Stromal cell of bone marrow (primary cell): Measurements from ENCODE around the gene PKDCC.
A peak's percentile ranks its signal among the peaks of the same experiment; 100 is the strongest.

Experiments
- DNase-seq: peaks from one replicate; pipeline ENCODE4 v3.0.0-alpha.2; 2012; ENCODE audit warnings: low read depth

Gene PKDCC

DNA sequence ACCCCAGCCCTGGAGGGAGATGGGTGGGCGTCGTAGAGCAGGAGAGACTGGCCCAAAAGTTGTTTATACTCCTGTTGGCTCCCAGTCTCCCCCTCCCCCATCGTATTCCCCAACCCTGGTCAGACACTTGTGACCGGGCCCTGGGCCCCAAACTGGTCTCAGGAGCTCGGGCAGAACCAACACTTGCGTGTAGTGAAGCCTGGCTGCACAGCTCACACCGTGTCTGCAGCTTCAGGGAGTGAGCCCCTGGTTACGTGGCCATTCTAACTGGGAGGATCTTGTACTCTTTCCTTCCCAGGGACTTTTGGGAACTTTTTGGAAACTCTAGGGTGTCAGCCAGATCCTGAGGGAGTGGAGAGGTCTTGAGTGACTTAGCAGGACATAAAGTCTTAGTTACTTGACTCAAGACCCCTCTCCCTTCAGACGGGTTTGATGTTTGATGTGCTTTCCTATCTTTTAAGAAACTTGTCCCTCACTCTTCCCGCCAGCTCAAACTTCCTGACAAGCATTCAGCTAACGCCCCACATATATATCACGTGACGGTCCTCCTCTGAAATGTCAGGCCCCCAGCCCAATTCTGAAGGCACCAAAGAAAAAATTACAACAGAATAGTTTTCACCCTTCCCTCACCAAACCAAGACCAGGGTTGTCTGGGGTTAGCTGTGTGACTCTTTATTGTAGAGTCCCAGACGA is 2.3 kb downstream of the PKDCC start:
- DNase-seq: no peak

DNA sequence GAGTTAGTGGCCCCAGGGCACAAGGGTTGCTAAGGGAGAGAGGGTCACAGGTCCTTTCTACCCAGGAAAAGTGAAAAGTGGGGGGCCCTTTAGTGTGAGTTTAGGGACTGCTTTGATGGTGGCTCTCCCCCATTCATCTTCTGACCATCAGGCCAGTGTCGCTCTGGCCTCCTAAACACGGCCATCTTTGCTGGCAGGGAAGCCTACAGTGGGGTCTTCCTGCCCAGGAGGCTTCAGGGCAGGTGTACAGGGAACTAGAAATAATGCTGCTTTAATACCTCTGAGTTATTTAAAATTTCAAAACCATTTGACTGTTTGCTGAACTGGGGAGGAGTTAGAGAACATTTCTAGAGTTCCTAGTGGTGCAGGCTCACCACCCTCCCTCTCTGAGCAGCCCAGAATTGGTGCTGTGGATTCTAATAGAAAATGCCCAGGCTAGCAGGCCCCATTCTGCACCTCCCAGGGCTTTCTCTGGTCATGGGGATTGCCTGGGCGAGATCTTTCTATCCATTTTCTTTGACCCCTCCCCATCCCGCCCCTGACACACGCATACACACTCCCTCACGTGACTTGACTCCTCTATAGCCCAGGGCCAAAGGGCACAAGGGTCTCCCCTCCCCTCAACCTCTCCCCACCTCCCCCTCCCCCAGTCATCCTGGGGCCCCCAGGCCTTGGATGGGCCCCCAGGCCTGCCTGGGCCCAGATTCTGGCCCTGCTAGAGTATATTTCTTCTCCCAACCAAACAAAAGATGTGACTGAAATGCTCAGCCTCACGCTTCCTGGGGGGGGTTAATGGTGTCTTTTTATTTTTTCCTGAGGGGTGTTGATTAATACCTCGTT is 3.1 kb downstream of the PKDCC start:
- no peak for DNase-seq

DNA sequence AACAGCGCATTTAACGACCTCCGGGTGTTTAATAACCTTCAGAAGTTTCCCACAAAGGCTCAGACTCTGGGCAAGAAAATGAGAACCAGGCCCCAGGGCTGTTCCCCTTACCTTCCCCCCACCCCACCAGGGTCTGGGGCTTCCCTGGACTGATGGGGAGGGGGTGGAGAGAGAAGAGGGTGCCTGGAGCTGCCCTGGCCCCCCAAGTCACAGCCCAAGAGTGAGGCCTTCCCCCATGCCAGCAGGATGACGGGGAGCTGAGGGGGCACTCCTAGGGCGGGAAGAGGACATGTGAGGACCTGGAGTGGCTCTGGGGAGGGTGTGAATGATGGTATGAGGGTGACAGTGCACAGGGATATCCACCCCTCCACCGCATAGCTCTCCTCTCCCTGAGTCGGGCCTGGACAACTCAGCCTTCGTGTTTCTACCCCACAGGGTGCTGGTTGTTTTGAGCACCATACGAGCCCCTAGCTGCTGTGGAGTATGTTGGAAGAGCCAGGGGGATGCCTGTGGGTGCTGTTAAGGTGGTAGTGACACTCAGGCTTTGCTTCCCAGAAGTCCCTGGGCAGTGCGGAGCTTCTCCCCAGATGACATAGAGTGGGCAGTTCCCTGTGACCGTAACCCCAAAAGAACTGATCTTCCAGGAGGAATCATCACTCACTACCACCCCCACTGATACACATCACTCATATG is 3.9 kb downstream of the PKDCC start:
- no peak for DNase-seq

DNA sequence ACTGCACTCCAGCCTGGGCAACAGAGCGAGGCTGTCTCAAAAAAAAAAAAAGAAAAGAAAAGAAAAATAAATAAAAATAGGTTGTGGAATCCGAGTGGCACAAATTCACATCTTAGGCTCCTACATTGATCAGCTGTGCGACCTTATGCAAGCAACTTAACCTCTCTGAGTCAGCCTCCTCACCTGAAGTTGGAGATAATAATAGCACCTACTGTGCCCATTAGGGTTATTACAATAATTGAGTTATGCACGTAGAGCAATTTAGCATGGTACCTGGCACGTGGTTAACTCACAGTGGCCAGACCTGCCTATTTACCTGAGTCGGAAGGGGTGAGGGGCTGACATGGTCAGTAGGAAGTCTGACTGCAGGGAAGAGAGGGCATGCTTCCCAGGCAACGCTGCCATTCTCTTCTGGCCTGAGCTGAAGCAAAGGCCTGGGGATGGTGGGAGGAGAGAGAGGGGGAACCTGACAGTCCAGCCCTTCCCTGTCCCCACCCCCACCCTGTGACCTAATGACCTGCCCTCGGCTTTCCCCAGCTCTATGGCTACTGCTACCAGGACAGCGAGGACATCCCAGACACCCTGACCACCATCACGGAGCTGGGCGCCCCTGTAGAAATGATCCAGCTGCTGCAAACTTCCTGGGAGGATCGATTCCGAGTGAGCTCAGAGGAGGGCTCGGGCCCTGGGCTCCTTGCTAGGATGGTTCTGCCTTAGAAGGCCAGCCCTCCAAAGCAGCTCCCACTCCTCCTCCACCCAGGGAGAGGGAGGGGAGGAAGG is 5.1 kb downstream of the PKDCC start:
- DNase-seq: no peak

DNA sequence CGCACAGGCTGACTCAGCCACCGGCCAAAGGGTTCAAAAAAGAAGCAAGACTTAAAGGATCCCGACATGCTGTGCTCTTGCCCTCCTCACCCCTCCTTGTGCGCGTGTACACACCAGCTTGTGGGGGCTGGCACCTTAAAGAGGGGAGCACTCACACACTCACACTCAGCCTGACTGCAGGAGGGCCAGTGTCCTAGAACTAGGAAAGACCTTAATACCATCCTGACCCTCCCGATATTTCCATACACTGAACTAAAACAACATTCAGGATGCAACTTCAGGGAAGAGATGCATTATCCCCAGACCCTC is 5.6 kb downstream of the PKDCC start:
- DNase-seq: no peak

DNA sequence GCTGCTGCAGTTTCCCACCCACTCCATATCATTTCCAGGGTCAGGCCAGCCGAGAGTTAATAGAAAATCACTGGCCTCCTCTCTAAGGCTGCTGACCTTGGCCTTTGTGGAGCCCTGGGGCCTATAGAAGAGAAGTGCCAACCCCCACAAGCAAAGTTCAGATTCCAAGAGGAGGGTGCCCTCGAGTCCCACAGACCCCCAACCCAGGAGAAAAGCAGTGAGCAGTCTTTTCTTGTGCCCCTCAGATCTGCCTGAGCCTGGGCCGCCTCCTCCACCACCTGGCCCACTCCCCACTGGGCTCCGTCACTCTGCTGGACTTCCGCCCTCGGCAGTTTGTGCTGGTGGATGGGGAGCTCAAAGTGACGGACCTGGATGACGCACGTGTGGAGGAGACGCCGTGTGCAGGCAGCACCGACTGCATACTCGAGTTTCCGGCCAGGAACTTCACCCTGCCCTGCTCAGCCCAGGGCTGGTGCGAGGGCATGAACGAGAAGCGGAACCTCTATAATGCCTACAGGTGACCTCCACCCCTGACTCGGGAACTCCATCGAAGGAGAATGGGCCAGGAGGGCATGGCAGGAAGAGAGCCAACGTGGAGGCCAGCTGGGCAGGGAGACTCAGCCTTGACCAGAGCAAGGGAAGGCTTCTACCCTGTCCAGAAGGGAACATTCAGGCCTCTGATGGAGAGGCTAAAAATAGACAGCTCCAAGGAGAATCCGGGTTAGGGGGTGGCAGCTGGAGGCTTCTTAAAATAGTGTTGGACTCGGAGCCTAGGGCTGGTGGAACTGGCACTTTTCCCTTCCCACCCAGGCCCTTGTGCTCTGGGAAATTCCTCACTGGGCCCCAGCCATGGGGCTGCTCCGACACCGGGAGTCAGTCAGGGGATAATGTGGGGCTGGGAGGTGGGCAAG is 6.2 kb downstream of the PKDCC start:
- DNase-seq: no peak

DNA sequence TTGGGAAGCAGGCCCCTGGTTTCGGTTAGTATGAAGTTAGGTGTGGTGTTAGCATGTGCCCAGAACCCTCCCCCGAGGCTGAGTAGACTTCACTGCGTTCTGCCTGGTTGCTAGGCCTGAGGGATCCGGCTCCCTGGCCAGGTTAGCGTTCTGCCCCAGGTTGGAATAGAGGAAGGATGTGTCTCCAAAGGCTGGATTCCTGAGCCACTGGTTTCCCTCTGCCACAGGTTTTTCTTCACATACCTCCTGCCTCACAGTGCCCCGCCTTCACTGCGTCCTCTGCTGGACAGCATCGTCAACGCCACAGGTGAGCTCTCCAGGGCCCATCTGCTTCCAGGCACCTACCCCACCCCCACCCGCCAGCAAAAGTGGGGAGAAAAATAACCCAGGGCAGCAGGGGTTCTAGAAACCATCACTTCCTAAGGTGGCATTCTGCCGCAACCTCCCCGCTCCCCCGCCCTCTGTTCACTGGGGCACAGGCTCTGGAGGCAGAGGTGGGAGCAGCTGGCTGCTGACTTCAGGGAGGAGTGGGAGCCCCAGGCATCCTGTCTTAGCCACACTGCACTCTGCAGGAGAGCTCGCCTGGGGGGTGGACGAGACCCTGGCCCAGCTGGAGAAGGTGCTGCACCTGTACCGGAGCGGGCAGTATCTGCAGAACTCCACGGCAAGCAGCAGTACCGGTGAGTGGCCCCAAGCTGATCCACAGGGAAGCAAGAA is 7.1 kb downstream of the PKDCC start:
- DNase-seq: no peak

DNA sequence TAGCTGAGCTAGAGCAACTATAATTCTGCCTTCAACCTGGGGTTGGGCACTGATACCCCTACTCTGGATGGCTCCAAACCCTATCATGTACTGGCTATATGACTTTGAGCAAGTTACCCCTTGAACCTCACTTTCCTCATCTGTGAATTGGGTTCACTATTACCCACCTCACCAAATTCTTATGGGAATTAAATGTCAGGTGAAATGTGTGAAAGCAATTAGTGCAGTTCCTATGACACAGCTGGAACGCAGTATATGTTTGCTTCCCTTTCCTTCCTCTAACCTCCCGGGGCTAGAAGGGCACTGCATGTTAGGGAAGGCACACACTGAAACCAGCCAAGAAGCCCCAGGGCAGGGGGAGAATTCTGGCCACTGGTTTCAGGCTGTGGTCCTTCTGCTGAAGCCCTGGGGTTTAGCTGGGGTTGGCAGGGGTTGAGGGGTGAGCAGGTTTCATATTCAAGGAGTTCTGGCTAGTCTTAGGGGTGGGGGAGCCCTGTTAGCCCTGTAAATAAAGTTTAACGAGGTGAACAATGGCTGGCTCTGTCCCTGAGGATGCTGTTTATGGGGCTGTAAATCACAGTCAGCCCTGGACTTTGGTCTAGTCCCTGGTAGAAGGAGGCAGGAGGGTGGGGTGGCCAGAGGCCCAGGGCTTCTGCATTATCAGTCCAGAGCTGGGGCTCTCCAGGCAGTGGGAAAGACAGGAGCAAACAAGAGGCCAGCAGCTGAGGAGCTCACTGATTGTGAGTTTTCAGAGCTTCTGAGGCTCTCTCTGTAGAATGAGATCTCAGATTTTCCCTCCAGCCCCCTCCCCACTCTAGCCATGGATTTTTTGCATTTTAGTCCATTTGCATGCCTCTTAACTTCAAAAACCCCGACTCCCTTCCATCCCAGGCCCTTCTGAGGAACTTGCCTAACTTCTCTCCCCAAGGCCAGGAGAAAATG is 8.0 kb downstream of the PKDCC start:
- DNase-seq: no peak

DNA sequence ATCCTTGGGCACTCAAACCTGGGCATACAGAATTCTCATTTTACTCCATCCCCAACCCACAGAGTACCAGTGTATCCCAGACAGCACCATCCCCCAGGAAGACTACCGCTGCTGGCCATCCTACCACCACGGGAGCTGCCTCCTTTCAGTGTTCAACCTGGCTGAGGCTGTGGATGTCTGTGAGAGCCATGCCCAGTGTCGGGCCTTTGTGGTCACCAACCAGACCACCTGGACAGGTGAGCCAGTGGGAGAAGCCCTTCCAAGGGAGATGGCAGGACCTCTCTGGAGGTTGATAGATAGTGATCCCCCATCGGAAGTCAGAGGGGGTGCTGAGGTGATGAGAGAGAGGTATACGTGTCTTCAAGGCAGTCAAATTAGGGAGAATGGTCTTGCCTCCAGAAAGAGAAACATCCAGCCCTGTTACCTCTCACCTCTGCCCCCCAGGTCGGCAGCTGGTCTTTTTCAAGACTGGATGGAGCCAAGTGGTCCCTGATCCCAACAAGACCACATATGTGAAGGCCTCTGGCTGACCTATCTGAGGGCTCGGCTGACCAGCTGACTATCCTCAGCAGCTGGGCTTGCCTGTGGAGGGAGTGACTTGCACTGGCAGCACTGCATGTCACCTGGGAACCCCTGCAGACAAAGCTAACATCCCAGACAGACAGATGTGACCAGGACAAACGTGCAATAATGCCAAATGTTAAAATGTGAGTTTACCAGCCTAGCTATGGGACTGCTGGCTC is 9.5 kb downstream of the PKDCC start:
- no peak for DNase-seq

DNA sequence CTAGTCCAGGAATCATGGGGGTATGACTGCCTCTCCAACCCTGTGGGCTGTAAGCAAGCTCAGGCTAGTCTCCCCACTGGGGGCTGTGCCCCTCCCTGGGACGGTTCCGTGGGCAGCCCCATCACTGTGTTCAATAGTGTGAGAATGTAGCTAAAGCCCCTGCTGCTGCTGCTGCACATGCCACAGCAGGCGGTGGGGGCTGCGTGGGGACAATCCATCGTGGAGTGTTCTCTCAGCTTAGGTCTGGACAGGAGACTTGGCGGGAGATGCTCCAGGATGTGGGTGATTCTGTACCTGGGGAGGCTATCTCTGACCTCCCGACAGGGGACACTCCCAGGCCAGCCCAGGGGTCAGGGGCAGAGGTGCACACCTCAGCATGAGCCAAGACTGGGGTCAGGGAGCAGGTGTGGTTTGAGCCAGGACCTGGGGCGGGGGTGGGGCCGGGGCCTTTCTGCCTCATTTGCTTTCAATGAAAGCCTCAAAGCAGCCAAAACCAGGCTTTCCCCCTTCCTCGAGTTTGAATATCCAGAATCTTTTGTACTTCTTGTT is 10.2 kb downstream of the PKDCC start:
- DNase-seq: no peak

DNA sequence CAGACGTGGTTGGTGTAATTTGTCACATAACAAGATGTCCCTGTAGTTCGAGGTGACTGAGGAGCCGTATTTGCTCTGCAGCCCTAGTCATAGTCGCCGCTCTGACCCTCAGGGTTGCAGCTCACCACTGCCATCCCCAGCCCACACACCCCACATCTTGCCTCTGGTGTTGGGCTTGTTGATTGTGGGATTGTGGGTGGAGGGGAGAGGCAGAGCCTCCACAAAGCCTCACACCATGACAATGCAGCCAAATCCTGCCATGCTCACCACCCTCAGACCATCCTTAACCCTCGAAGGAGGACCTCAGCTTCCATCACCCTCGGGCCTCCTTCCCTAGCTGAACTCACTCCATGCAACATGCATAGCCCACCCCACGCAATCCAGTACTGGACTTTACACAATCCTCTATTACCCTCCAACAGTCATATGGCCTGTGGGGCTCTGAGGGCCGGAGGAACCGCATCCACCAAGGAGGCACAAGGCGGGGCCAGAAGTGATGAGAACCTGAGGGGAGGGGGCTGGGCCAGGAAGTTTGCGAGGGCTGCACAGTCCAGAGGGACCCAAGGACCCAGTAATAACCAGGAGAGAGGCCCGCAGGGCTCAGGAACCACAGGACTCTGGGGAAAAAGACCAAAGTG is 11.6 kb downstream of the PKDCC start:
- DNase-seq: no peak

DNA sequence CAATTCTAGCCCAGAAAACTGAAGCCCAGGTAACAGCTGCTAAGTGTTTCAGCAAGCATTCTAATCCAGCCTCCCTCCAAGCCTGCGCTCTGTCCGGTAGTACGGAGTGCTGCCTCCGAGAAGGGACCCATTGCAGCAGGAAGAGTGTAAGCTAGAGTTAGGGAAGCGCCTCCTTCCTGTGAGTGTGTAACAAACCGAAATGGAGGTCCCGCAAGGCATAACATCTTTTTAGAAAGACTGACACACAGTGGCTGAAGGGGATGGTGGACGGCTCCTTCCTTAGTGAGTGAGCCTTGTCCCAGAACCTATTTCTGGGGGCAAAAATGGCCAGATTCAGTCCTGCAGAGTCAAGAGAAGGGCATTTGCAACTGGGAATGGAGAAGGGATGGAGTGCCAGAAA is 12.2 kb downstream of the PKDCC start:
- no peak for DNase-seq

DNA sequence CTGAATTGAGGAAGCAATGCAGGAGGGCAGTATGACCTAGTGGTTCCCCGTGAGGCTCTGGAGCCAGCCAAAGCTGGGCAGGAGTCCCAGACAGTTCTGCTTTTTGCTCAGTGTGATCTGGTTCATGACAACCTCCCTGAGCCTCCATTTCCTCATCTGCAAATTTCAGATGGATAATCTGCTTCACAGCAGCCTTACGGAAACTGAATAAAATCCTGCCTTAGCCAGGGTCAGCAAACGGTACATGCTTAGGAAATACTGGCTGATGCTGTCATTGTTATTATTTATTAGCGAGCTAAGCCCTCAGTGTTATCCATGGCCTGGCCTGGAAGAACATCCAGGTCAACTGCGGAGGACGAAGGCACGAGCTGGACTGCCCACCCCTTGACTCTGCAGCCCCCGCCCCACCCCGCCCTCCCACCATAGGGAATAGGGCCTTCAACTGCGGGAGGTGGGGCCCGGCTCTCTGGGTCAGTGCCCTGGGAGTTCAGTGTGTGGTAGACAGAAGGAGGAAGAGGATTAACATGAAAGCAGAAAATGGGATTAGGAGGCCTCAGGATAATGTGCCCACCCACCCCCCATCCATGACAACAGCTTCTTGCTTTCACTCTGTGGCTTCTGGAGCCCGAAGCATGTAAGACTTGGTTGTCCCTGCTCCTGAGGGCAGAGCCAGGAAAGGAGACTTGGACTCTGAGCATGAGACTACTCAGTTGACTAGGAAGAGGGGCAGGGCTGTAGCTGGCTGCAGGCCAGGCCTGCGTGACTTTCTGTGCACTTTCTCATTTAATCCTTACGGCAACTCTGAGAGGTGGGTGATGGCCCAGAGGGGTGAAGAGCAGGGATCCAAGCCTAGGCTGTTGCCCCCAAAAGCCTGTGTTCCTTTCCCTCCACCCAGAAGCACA is 13.1 kb downstream of the PKDCC start:
- peak; percentile 11 for DNase-seq

DNA sequence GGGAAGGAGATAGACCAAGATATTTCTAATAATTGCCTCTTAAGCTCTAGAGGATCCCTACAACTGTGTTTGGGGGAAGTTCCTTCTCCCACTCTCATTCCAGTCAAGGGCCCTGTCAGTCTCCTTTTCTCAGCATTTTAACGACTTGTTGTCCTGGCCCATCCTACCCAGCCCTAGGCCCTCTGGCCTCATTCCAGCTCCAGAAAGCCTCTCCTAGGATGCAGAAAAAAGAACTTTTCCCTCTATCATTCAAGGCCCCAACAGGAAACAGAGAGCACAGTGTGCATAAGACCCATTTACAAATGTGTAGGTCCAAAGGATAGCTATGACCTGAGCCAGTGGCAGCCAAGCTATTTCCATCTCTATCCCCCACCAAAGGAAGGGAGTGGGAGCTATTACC is 14.0 kb downstream of the PKDCC start:
- DNase-seq: no peak

DNA sequence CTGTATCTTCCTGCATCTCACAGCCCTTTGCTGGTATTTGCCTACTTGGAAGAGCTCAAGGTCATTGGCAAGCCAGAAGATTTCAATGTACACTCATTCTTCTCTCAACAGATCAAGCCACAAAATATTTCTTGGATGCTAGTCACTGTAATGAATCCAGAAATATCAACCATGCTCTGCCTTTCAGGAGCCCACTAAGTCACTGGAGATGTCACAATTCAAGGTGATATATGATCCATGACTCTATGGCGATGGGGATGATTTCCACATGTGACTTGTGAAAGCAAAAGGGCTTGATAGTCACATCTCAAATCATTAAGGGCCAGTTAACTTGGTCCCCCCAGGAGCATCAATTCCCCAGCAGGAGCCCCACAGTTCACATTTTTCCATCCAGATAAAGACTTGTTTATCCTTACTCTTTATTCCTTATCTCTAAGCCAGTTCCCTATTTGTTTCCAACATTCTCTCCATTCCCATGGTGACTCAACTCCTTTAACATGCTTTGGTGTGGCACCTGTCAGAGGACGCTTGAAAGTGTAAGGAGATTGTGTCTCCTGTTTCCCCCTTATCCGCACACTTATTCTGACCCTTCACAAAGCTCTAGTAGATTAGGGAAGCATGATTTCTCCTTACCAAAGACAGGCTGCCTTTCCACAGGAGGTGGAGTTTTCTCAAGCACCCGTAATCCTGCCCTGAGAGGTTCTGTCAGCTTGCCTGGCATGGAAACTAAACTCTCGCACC is 15.8 kb downstream of the PKDCC start:
- peak; percentile 56 for DNase-seq

DNA sequence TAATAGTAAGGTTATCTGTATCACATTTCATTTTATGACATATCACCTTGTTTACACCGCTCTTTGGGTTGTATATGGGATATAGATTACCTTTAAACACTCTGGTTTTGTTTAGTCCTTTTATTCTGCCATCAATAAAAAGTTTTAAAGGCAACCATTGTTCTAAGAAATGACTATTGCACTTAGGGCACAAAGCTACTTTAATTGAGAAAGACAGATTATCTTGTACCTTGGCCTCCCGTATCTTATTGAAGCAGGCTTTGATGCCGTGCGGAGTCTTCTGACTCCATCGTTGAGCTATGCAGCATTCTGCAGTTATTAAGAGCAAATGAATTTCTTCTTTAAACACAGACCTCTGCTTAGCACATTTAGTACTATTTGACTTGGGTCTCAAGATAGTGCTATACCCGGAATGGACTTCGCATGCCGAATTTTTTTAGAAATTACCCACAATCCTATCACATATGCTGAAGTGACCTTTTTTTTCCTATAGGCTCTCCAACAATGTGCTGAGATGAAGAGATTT is 16.7 kb downstream of the PKDCC start:
- DNase-seq: no peak
